ENCODE results near the gene RALGDS.

DNA sequence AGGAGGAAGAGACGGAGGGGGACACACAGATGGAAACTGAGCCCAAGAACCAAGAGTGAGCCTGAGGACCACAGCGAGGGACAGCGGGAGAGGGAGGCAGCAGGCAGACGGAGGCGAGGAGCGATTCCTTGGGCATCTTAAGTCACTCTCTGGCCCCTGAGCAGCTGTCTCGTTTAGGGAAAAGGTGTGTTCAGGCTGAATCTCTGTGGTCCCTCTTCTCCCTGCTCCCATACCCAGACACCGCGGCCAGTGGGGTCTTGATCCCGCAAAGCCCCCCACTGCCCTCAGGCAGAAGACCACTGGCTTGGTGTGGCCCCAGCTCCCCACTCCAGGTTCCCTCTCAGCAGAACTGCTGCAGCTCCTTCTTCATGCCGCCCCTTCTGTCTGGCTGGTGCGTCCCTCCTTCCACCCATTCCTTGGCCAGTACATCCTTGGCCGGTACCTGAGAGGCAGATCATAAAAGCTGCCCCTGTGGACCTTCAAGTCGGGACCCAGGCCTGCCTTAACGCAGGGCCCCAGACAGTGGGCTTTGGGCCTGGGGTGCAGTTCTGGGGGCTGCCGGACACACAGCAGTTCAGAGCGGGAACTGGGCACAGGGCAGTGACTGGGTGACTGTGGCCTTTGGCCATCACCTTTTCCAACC is 5.8 kb upstream of the RALGDS start:
- TF ChIP-seq, protein P1, sequence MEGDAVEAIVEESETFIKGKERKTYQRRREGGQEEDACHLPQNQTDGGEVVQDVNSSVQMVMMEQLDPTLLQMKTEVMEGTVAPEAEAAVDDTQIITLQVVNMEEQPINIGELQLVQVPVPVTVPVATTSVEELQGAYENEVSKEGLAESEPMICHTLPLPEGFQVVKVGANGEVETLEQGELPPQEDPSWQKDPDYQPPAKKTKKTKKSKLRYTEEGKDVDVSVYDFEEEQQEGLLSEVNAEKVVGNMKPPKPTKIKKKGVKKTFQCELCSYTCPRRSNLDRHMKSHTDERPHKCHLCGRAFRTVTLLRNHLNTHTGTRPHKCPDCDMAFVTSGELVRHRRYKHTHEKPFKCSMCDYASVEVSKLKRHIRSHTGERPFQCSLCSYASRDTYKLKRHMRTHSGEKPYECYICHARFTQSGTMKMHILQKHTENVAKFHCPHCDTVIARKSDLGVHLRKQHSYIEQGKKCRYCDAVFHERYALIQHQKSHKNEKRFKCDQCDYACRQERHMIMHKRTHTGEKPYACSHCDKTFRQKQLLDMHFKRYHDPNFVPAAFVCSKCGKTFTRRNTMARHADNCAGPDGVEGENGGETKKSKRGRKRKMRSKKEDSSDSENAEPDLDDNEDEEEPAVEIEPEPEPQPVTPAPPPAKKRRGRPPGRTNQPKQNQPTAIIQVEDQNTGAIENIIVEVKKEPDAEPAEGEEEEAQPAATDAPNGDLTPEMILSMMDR (IDR thresholded peaks at IDR 0.05) = no peak
- TF ChIP-seq EZH2 (IDR thresholded peaks at IDR 0.05; ENCODE audit: borderline replicate concordance, insufficient read depth, low read depth, low read length, poor library complexity, severe bottlenecking) = no peak
